Panc1 (cell line): ENCODE results near the gene TBL1Y. TPM values are rescaled to one million over a fixed set of nuclear protein-coding genes. Genes with fewer than 3 reads are reported as not detected.

Source experiments
- ATAC-seq: fragments of 200-7000 bp; cut with Tn5 transposase; 2 replicates; pipeline ENCODE4 v1.9.1; 2020; ENCODE audit warnings: mild to moderate bottlenecking, moderate library complexity
- BruUV-seq: library from RNA; stranded (reverse); fragments of 400-500 nt; replicated peaks from 2 replicates; lab custom pipeline; 2021; lab: Mats Ljungman, UMichigan
- CTCF ChIA-PET: fragments of 300-600 bp; sonication (Branson Sonifier 250); formaldehyde crosslinking; loops from one replicate; lab custom pipeline; 2022; ENCODE audit warnings: antibody characterized with exemption; lab: Charles Lee
- POLR2A ChIA-PET: fragments of 300-600 bp; sonication (Branson Sonifier 250); formaldehyde crosslinking; loops from one replicate; lab custom pipeline; 2022; ENCODE audit warnings: antibody characterized with exemption; lab: Charles Lee
- DNase-seq: peaks from one replicate; pipeline ENCODE4 v3.0.0-alpha.2; 2010; ENCODE audit warnings: low read depth, low spot score
- H3K27ac ChIP-seq: 2 replicates; pipeline ENCODE4 v1.5.1; 2011; ENCODE audit warnings: mild to moderate bottlenecking, low read length, inconsistent platforms
- H3K27me3 ChIP-seq: fragments of 200-500 bp; sonication (Bioruptor generic); 2 replicates; pipeline ENCODE4 v1.6.0; 2014; ENCODE audit warnings: low read length, inconsistent platforms; ENCODE audit not compliant: control insufficient read depth, insufficient read depth
- H3K36me3 ChIP-seq: fragments of 200-500 bp; sonication (Bioruptor generic); 2 replicates; pipeline ENCODE4 v1.5.1; 2014; ENCODE audit warnings: inconsistent platforms, mild to moderate bottlenecking, low read length, moderate library complexity; ENCODE audit not compliant: control insufficient read depth, insufficient read depth
- H3K4me1 ChIP-seq: 2 replicates; pipeline ENCODE4 v1.5.1; 2011; ENCODE audit warnings: inconsistent platforms, mild to moderate bottlenecking, low read length, moderate library complexity; ENCODE audit not compliant: control insufficient read depth, insufficient read depth
- H3K4me3 ChIP-seq, 2 experiments: 2 replicates each; pipeline ENCODE4 v1.5.1; 2011 to 2012; ENCODE audit warnings: low read depth in 2 of 2, low read length in 2 of 2, mild to moderate bottlenecking in 2 of 2, inconsistent platforms in 1 of 2, moderate library complexity in 1 of 2
- H3K9me3 ChIP-seq: fragments of 200-500 bp; sonication (Bioruptor generic); 2 replicates; pipeline ENCODE4 v1.5.1; 2014; ENCODE audit warnings: low read depth, mild to moderate bottlenecking, inconsistent platforms, low read length, moderate library complexity; ENCODE audit not compliant: control insufficient read depth, insufficient read depth
- POLR2AphosphoS5 ChIP-seq: IDR thresholded peaks from 2 replicates; pipeline ENCODE4 v1.6.1; 2012; ENCODE audit warnings: mild to moderate bottlenecking, low read depth, low read length, moderate library complexity
- SIN3A ChIP-seq: IDR thresholded peaks from 2 replicates; pipeline ENCODE4 v1.6.1; 2012; ENCODE audit warnings: low read depth, mild to moderate bottlenecking, low read length, moderate library complexity, borderline replicate concordance; ENCODE audit not compliant: insufficient read depth
- TCF7L2 ChIP-seq: IDR thresholded peaks from 2 replicates; pipeline ENCODE4 v1.6.1; 2011; ENCODE audit warnings: mild to moderate bottlenecking, low read depth, low read length, inconsistent platforms
- in situ Hi-C: cut with HindIII; loops from 2 replicates; pipeline ENCODE4 v1.10.0; 2016; ENCODE audit warnings: low sequenced_read_pairs, low pct_unique_long_range_greater_than_20kb
- intact Hi-C: fragments of 100-400 bp; cut with micrococcal nuclease; formaldehyde crosslinking; loops from one replicate; pipeline ENCODE4 v1.10.0; 2022; ENCODE audit not compliant: unreplicated experiment
- total RNA-seq: library from RNA; stranded (reverse); gene quantifications from one replicate; pipeline ENCODE4 v1.2.1, GENCODE V29; 2021; ENCODE audit not compliant: unreplicated experiment
- TF ChIP-seq, protein P1 (sequence below): fragments of 450-650 bp; IDR thresholded peaks from 2 replicates; pipeline ENCODE4 v1.5.1; 2017; ENCODE audit warnings: mild to moderate bottlenecking
- TF ChIP-seq, protein P2 (sequence below), 2 experiments: IDR thresholded peaks; 2 replicates each; pipeline ENCODE4 v1.6.1; 2011 to 2012; ENCODE audit warnings: low read depth in 2 of 2, control low read depth in 1 of 2, low read length in 1 of 2, mild to moderate bottlenecking in 1 of 2, moderate library complexity in 1 of 2; ENCODE audit not compliant: insufficient read depth in 1 of 2

Gene TBL1Y
- total RNA-seq, 1 experiment from 2014 or later = not detected

DNA sequence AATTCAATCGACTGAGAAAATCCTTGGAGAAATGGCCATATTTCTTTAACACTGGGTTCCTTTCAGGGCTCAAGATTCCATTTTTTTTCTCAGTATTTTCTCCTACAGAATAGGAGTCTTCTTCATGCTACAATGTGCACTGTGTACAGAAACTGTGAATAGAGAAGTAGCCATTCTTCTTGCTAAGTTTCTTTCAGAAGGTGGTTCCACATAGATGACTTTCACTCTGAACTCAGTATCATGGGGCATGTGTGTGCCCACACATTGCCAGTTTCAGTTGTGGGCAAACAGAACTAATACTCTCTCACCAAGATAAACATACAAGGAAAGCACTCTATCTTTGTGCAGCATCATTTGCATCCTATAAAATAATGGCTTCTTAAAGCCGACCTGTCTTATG, 89.4 kb downstream of the TBL1Y start:
- H3K27ac ChIP-seq = no peak overlapping the region
- no peaks in the 10 kb centered on the region for H3K27me3 ChIP-seq
- BruUV-seq = no TSS peak
- H3K9me3 ChIP-seq = no peaks in the 10 kb centered on the region
- TF ChIP-seq POLR2AphosphoS5 (no peak), TCF7L2 (no peak)
- TF ChIP-seq, protein P1, sequence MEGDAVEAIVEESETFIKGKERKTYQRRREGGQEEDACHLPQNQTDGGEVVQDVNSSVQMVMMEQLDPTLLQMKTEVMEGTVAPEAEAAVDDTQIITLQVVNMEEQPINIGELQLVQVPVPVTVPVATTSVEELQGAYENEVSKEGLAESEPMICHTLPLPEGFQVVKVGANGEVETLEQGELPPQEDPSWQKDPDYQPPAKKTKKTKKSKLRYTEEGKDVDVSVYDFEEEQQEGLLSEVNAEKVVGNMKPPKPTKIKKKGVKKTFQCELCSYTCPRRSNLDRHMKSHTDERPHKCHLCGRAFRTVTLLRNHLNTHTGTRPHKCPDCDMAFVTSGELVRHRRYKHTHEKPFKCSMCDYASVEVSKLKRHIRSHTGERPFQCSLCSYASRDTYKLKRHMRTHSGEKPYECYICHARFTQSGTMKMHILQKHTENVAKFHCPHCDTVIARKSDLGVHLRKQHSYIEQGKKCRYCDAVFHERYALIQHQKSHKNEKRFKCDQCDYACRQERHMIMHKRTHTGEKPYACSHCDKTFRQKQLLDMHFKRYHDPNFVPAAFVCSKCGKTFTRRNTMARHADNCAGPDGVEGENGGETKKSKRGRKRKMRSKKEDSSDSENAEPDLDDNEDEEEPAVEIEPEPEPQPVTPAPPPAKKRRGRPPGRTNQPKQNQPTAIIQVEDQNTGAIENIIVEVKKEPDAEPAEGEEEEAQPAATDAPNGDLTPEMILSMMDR = no peak
- no peaks in the 10 kb centered on the region for H3K36me3 ChIP-seq
- H3K4me1 ChIP-seq = no peaks in the 10 kb centered on the region
- in situ Hi-C loops (no loop called here), intact Hi-C loops (no loop called here)
- no peak for DNase-seq
- CTCF ChIA-PET = no interaction called here
- H3K4me3 ChIP-seq = no peak overlapping the region
- ATAC-seq = no peak
- POLR2A ChIA-PET = no interaction called here

DNA sequence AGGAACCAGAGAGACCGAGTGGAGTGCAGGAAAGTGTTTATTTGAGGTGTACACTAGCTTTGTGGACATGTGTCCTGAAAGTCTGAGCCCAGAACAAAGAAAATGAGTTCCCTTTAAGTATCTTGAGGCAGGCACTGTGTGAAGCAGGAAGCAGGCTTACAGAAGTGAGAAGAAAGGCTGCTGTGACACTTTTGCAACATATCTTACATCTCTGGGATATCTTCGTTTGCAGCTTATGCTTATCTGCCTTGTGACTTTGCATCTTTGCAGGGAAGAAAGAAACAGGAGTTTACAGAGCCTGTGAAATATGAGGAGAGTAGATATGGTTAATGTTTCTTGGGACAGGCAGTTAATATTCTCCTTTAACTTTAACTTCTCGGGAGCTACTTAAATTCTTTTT, 92.1 kb downstream of the TBL1Y start:
- ATAC-seq (no peak), DNase-seq (no peak)
- TF ChIP-seq, protein P2, sequence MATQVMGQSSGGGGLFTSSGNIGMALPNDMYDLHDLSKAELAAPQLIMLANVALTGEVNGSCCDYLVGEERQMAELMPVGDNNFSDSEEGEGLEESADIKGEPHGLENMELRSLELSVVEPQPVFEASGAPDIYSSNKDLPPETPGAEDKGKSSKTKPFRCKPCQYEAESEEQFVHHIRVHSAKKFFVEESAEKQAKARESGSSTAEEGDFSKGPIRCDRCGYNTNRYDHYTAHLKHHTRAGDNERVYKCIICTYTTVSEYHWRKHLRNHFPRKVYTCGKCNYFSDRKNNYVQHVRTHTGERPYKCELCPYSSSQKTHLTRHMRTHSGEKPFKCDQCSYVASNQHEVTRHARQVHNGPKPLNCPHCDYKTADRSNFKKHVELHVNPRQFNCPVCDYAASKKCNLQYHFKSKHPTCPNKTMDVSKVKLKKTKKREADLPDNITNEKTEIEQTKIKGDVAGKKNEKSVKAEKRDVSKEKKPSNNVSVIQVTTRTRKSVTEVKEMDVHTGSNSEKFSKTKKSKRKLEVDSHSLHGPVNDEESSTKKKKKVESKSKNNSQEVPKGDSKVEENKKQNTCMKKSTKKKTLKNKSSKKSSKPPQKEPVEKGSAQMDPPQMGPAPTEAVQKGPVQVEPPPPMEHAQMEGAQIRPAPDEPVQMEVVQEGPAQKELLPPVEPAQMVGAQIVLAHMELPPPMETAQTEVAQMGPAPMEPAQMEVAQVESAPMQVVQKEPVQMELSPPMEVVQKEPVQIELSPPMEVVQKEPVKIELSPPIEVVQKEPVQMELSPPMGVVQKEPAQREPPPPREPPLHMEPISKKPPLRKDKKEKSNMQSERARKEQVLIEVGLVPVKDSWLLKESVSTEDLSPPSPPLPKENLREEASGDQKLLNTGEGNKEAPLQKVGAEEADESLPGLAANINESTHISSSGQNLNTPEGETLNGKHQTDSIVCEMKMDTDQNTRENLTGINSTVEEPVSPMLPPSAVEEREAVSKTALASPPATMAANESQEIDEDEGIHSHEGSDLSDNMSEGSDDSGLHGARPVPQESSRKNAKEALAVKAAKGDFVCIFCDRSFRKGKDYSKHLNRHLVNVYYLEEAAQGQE (IDR thresholded peaks at IDR 0.05; ENCODE audit: insufficient read depth in 1 of 2, low read depth in 2 of 2, low read length in 1 of 2) = no peak
- TF ChIP-seq, protein P1 = no peak
- TF ChIP-seq SIN3A (no peak), POLR2AphosphoS5 (no peak), TCF7L2 (no peak)
- intact Hi-C loops = no loop called here
- H3K27ac ChIP-seq = no peak overlapping the region
- no peaks in the 10 kb centered on the region for H3K36me3 ChIP-seq
- no TSS peak for BruUV-seq
- H3K4me3 ChIP-seq = no peak overlapping the region
- in situ Hi-C loops = no loop called here
- no peaks in the 10 kb centered on the region for H3K4me1 ChIP-seq
- H3K27me3 ChIP-seq = no peaks in the 10 kb centered on the region
- H3K9me3 ChIP-seq = no peaks in the 10 kb centered on the region
- CTCF ChIA-PET = no interaction called here
- POLR2A ChIA-PET = no interaction called here
